GM23338 (cell line): ENCODE data around the gene CTDNEP1. TPM values are rescaled to one million over a fixed set of nuclear protein-coding genes. Genes with fewer than 3 reads are reported as not detected.

Source experiments
- ATAC-seq: fragments of 200-7000 bp; cut with Tn5 transposase; 3 replicates; pipeline ENCODE4 v1.9.1; 2020
- DNase-seq: peaks from one replicate; pipeline ENCODE4 v3.0.0-alpha.2; 2015; ENCODE audit warnings: low spot score
- H2AFZ ChIP-seq: fragments of 200-600 bp; sonication (generic); 2 replicates; pipeline ENCODE4 v1.8.0; 2016; ENCODE audit warnings: antibody characterized with exemption, mild to moderate bottlenecking, moderate library complexity
- H3F3A ChIP-seq: fragments of 200-600 bp; sonication (generic); replicated peaks from 2 replicates; pipeline ENCODE4 v1.8.0; 2017; ENCODE audit warnings: antibody characterized with exemption, mixed run types, low read depth
- H3K27ac ChIP-seq: fragments of 200-600 bp; sonication (generic); 2 replicates; pipeline ENCODE4 v1.6.1; 2016; ENCODE audit warnings: low read depth
- H3K27me3 ChIP-seq: fragments of 200-600 bp; sonication (generic); 2 replicates; pipeline ENCODE4 v1.8.0; 2016; ENCODE audit warnings: mild to moderate bottlenecking, mixed run types, moderate library complexity; ENCODE audit not compliant: insufficient read depth
- H3K36me3 ChIP-seq: fragments of 200-600 bp; sonication (generic); 2 replicates; pipeline ENCODE4 v1.8.0; 2016; ENCODE audit warnings: mild to moderate bottlenecking; ENCODE audit not compliant: insufficient read depth
- H3K4me1 ChIP-seq: fragments of 200-600 bp; sonication (generic); 2 replicates; pipeline ENCODE4 v1.8.0; 2016; ENCODE audit warnings: mild to moderate bottlenecking, moderate library complexity; ENCODE audit not compliant: insufficient read depth
- H3K4me2 ChIP-seq: fragments of 200-600 bp; sonication (generic); 2 replicates; pipeline ENCODE4 v1.7.1; 2017; ENCODE audit warnings: mixed run types
- H3K4me3 ChIP-seq: fragments of 200-600 bp; sonication (generic); 2 replicates; pipeline ENCODE4 v1.6.1; 2016; ENCODE audit warnings: mixed run types
- H3K79me2 ChIP-seq: fragments of 200-600 bp; sonication (generic); replicated peaks from 2 replicates; pipeline ENCODE4 v1.8.0; 2017; ENCODE audit warnings: mild to moderate bottlenecking; ENCODE audit not compliant: insufficient read depth
- H3K9me2 ChIP-seq: fragments of 200-600 bp; sonication (generic); 2 replicates; pipeline ENCODE4 v1.8.0; 2017; ENCODE audit not compliant: insufficient read depth
- H4K20me1 ChIP-seq: fragments of 200-600 bp; sonication (generic); replicated peaks from 2 replicates; pipeline ENCODE4 v1.8.0; 2017; ENCODE audit warnings: mild to moderate bottlenecking; ENCODE audit not compliant: insufficient read depth
- H3K27ac Mint-ChIP-seq: 2 replicates; pipeline ENCODE4 v1.8.0; 2020; ENCODE audit warnings: inconsistent platforms, mild to moderate bottlenecking, moderate library complexity, mixed read lengths
- H3K27me3 Mint-ChIP-seq: 3 replicates; pipeline ENCODE4 v1.8.0; 2022; ENCODE audit warnings: low read depth, mild to moderate bottlenecking, moderate library complexity, mixed read lengths, inconsistent platforms; ENCODE audit not compliant: insufficient read depth, poor library complexity
- H3K36me3 Mint-ChIP-seq: 3 replicates; pipeline ENCODE4 v1.8.0; 2021; ENCODE audit warnings: low read depth, mild to moderate bottlenecking, inconsistent platforms, moderate library complexity, mixed read lengths
- H3K4me1 Mint-ChIP-seq: 3 replicates; pipeline ENCODE4 v1.8.0; 2020; ENCODE audit warnings: mild to moderate bottlenecking, inconsistent platforms, mixed read lengths
- H3K4me3 Mint-ChIP-seq: 3 replicates; pipeline ENCODE4 v1.8.0; 2021; ENCODE audit warnings: moderate library complexity, mild to moderate bottlenecking, inconsistent platforms, mixed read lengths
- H3K9me3 Mint-ChIP-seq: 3 replicates; pipeline ENCODE4 v1.8.0; 2020; ENCODE audit warnings: moderate library complexity, mild to moderate bottlenecking, inconsistent platforms, mixed read lengths
- CREB1 ChIP-seq: fragments of 250-450 bp; sonication (Bioruptor Pico); IDR thresholded peaks from 2 replicates; pipeline ENCODE4 v1.5.0; 2020; ENCODE audit warnings: low read depth, mild to moderate bottlenecking, moderate library complexity
- EZH2phosphoT487 ChIP-seq: fragments of 200-600 bp; sonication (generic); IDR thresholded peaks from one replicate; pipeline ENCODE4 v1.8.1; 2018; ENCODE audit warnings: antibody characterized with exemption; ENCODE audit not compliant: unreplicated experiment
- JUNB ChIP-seq: IDR thresholded peaks from one replicate; pipeline ENCODE4 v1.6.1; 2016; ENCODE audit warnings: antibody characterized with exemption; ENCODE audit not compliant: unreplicated experiment
- NANOG ChIP-seq: IDR thresholded peaks from 2 replicates; pipeline ENCODE4 v1.6.1; 2016; ENCODE audit warnings: antibody characterized with exemption, borderline replicate concordance
- POLR2AphosphoS5 ChIP-seq: IDR thresholded peaks from 2 replicates; pipeline ENCODE4 v1.6.1; 2016; ENCODE audit warnings: antibody characterized with exemption, low read depth
- STAT1 ChIP-seq: IDR thresholded peaks from one replicate; pipeline ENCODE4 v1.6.1; 2016; ENCODE audit warnings: antibody characterized with exemption; ENCODE audit not compliant: unreplicated experiment
- ZNF114 ChIP-seq: fragments of 250-450 bp; sonication (Bioruptor Pico); IDR thresholded peaks from 2 replicates; pipeline ENCODE4 v1.5.0; 2020; ENCODE audit warnings: mild to moderate bottlenecking, moderate library complexity
- polyA plus RNA-seq: library from polyadenylated mRNA; unstranded; fragments of >200 nt; fragmentation: Nextera tagmentation; extraction: Ambion mirVana; gene quantifications from 2 replicates; pipeline ENCODE4 v1.2.1, GENCODE V29; 2016
- total RNA-seq: library from RNA; depleted of rRNA; stranded (reverse); fragments of >200 nt; shearing (Covaris generic); gene quantifications from 2 replicates; pipeline ENCODE4 v1.2.3, GENCODE V29; 2014
- TF ChIP-seq, protein P1 (sequence below), 2 experiments: fragments of 200-600 bp in 1 of 2; sonication (generic) in 1 of 2; conservative IDR thresholded peaks; 2 replicates each; pipeline versions ENCODE4 v1.5.1 to v1.6.1; 2016 to 2017; ENCODE audit warnings: antibody characterized with exemption in 2 of 2, low read depth in 2 of 2, mild to moderate bottlenecking in 2 of 2, moderate library complexity in 1 of 2
- TF ChIP-seq, protein P2 (sequence below): IDR thresholded peaks from one replicate; pipeline ENCODE4 v1.6.1; 2018; ENCODE audit warnings: antibody characterized with exemption; ENCODE audit not compliant: unreplicated experiment
- TF ChIP-seq, protein P3 (sequence below): IDR thresholded peaks from 2 replicates; pipeline ENCODE4 v1.6.1; 2016; ENCODE audit warnings: antibody characterized with exemption

Gene CTDNEP1
- total and polyA plus RNA-seq, 2 experiments from 2014 or later: 48.1 to 93.4 TPM

DNA sequence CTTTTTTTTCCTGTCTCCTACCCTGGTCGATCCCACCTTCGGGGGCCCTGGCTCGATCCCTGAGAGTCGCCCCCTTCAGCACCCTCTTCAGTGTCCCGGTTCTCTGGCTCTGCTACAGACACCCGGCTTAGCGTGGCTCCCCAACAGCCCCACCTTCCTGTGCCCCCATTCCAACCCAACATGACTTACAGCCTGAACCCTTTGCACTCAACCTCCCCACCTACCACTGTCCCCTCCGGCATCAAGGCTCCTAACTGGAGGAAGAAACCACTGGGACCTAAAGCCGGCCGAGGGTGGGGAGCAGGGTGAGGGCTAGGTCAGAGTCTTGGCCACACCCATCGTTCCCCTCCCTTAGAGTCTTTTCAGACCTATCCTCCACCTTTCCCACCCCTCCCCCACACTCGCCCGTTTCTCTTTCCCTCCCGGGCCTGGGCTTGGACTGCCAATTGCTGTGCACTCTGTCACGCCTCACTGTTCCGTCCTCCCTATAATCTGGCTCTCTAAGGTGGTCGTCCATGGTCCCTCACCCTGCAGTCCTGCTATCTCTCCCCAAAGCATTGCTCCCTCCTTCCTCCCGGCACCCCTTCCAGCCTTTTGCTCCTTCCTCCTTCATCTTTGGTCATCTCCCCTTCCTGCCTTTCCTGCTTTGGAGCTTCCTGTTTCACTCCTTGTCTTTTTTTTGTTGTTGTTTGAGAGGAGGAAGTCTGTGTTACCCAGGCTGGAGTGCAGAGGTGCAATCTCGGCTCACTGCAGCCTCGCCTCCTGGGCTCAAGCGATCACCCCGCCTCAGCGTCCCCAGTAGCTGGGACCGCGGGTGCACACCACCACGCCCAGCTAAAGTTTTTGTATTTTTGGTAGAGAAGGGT is 11.6 kb upstream of the CTDNEP1 start:
- Histone ChIP-seq H3K27ac (peak overlapping the region; percentile 99), H3K4me3 (peak overlapping the region; percentile 99)

DNA sequence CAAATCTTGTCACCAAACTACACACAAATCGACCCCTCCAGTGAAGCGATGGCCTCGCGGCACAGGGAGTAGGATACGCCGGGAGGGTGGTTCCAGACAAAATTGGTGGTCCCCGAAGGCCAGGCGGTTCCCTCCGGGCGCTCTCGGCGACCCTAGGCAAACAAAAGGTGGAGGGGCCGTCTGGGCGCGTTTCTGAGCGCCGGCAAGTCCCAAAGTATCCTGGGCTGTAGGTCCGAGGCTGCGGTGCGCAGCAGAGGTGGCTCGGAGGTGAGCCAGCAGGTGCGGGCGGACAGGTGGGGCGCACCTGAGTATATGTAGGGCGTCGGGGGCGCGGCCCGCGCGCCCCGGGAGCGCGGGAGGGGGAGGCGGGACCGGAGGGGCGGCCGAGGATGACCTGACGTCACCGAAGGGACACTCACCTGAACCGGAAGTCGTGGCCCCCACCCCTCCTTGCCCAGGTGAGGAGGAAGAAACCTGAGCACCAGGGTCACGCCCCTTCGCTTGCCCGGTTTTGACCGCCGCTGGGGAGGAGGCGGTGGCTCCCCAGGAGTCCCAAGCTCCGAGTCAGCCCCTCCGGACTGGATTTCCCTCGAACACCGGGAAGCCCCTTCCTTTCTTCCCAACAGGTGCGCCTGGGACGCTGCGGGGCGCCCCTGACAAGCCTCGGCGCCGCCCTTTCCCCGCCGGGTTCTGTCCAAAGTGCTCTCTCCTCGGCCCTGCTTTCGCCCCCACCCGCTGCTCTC is 10.8 kb upstream of the CTDNEP1 start, which contains the start of gene CLDN7:
TSS of gene CLDN7 (minus strand) at position 287 of the 743 bp plus-strand sequence. CDS start 435 bp downstream, outside the sequence.
- peaks cover 13% of the 10 kb centered on the region for H3K4me1 ChIP-seq
- H3K27ac ChIP-seq: peak within 1 kb of the TSS; percentile 99
- peak within 1 kb of the TSS; percentile 100 for H2AFZ ChIP-seq
- peaks cover 30% of the 10 kb centered on the region for H3K36me3 Mint-ChIP-seq
- no peaks in the 10 kb centered on the region for H3K27me3 ChIP-seq
- peaks cover 27% of the 10 kb centered on the region for H3K79me2 ChIP-seq
- H3K9me3 Mint-ChIP-seq: no peaks in the 10 kb centered on the region; the same call in 2 of the 3 replicates
- peak within 1 kb of the TSS; percentile 100 for H3K4me2 ChIP-seq
- H3K36me3 ChIP-seq: peaks cover 9% of the 10 kb centered on the region
- no peaks in the 10 kb centered on the region for H3K9me2 ChIP-seq
- DNase-seq (peak; percentile 98), ATAC-seq (peak; percentile 64)
- TF ChIP-seq JUNB (no peak), EZH2phosphoT487 (no peak), STAT1 (no peak), NANOG (no peak), CREB1 (CRISPR knock-in tag) (peak; percentile 92), POLR2AphosphoS5 (peak; percentile 96), ZNF114 (CRISPR knock-in tag) (no peak)
- TF ChIP-seq, protein P1, sequence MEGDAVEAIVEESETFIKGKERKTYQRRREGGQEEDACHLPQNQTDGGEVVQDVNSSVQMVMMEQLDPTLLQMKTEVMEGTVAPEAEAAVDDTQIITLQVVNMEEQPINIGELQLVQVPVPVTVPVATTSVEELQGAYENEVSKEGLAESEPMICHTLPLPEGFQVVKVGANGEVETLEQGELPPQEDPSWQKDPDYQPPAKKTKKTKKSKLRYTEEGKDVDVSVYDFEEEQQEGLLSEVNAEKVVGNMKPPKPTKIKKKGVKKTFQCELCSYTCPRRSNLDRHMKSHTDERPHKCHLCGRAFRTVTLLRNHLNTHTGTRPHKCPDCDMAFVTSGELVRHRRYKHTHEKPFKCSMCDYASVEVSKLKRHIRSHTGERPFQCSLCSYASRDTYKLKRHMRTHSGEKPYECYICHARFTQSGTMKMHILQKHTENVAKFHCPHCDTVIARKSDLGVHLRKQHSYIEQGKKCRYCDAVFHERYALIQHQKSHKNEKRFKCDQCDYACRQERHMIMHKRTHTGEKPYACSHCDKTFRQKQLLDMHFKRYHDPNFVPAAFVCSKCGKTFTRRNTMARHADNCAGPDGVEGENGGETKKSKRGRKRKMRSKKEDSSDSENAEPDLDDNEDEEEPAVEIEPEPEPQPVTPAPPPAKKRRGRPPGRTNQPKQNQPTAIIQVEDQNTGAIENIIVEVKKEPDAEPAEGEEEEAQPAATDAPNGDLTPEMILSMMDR (conservative IDR thresholded peaks at IDR 0.05; ENCODE audit: low read depth in 2 of 2): peak; percentile 12 to 47; a peak in 2 of 4 replicates
- TF ChIP-seq, protein P2, sequence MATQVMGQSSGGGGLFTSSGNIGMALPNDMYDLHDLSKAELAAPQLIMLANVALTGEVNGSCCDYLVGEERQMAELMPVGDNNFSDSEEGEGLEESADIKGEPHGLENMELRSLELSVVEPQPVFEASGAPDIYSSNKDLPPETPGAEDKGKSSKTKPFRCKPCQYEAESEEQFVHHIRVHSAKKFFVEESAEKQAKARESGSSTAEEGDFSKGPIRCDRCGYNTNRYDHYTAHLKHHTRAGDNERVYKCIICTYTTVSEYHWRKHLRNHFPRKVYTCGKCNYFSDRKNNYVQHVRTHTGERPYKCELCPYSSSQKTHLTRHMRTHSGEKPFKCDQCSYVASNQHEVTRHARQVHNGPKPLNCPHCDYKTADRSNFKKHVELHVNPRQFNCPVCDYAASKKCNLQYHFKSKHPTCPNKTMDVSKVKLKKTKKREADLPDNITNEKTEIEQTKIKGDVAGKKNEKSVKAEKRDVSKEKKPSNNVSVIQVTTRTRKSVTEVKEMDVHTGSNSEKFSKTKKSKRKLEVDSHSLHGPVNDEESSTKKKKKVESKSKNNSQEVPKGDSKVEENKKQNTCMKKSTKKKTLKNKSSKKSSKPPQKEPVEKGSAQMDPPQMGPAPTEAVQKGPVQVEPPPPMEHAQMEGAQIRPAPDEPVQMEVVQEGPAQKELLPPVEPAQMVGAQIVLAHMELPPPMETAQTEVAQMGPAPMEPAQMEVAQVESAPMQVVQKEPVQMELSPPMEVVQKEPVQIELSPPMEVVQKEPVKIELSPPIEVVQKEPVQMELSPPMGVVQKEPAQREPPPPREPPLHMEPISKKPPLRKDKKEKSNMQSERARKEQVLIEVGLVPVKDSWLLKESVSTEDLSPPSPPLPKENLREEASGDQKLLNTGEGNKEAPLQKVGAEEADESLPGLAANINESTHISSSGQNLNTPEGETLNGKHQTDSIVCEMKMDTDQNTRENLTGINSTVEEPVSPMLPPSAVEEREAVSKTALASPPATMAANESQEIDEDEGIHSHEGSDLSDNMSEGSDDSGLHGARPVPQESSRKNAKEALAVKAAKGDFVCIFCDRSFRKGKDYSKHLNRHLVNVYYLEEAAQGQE: no peak
- TF ChIP-seq, protein P3, sequence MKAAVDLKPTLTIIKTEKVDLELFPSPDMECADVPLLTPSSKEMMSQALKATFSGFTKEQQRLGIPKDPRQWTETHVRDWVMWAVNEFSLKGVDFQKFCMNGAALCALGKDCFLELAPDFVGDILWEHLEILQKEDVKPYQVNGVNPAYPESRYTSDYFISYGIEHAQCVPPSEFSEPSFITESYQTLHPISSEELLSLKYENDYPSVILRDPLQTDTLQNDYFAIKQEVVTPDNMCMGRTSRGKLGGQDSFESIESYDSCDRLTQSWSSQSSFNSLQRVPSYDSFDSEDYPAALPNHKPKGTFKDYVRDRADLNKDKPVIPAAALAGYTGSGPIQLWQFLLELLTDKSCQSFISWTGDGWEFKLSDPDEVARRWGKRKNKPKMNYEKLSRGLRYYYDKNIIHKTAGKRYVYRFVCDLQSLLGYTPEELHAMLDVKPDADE: no peak
- peak within 1 kb of the TSS; percentile 99 for H3K27ac Mint-ChIP-seq
- H3K4me3 Mint-ChIP-seq: peak within 1 kb of the TSS; percentile 91
- peaks cover 15% of the 10 kb centered on the region; the same call in 1 of the 2 replicates for H4K20me1 ChIP-seq
- H3K4me1 Mint-ChIP-seq: peaks cover 35% of the 10 kb centered on the region
- H3K27me3 Mint-ChIP-seq: peaks cover 27% of the 10 kb centered on the region
- H3K4me3 ChIP-seq: peak within 1 kb of the TSS; percentile 99
- peaks cover 22% of the 10 kb centered on the region for H3F3A ChIP-seq

More for the DNA sequence above, 11.6 kb upstream of the CTDNEP1 start:
- peaks cover 25% of the 10 kb centered on the region for H3K36me3 Mint-ChIP-seq
- TF ChIP-seq STAT1: no peak
- TF ChIP-seq ZNF114 (CRISPR knock-in tag): no peak
- TF ChIP-seq POLR2AphosphoS5: peak; percentile 67
- Histone ChIP-seq H3F3A (peaks cover 22% of the 10 kb centered on the region), H4K20me1 (peaks cover 15% of the 10 kb centered on the region; the same call in 1 of the 2 replicates), H3K9me2 (no peaks in the 10 kb centered on the region), H3K79me2 (peaks cover 27% of the 10 kb centered on the region), H3K4me2 (peak overlapping the region; percentile 100), H2AFZ (peak overlapping the region; percentile 100), H3K4me1 (peaks cover 13% of the 10 kb centered on the region), H3K27me3 (no peaks in the 10 kb centered on the region), H3K36me3 (peaks cover 9% of the 10 kb centered on the region)
- peaks cover 27% of the 10 kb centered on the region for H3K27me3 Mint-ChIP-seq
- H3K4me3 Mint-ChIP-seq: peak overlapping the region; percentile 91
- H3K27ac Mint-ChIP-seq: peak overlapping the region; percentile 97
- H3K4me1 Mint-ChIP-seq: peaks cover 35% of the 10 kb centered on the region
- DNase-seq (peak; percentile 97), ATAC-seq (peak; percentile 56)
- no peaks in the 10 kb centered on the region; the same call in 2 of the 3 replicates for H3K9me3 Mint-ChIP-seq
